ENCODE data around the gene FRRS1.

DNA sequence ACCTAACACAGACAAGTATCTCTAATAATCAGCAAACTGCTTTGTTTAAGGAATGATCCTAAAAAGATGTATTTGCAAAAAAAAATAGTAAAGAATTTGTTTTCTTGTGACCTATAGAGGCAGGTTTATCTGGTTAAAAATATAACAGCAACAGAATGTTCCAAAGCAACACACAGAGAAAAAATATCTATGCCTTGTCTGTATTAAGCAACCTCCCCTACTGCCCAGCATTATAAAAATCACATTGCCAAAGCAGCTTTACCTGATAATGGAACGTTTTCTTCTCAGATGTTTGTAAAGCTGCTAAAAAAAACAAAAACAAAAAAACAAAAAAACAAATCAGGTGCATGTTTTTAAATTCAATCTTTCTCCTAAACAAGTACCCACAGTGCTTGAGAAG is 95.9 kb downstream of the FRRS1 start:
- TF ChIP-seq, protein P1, sequence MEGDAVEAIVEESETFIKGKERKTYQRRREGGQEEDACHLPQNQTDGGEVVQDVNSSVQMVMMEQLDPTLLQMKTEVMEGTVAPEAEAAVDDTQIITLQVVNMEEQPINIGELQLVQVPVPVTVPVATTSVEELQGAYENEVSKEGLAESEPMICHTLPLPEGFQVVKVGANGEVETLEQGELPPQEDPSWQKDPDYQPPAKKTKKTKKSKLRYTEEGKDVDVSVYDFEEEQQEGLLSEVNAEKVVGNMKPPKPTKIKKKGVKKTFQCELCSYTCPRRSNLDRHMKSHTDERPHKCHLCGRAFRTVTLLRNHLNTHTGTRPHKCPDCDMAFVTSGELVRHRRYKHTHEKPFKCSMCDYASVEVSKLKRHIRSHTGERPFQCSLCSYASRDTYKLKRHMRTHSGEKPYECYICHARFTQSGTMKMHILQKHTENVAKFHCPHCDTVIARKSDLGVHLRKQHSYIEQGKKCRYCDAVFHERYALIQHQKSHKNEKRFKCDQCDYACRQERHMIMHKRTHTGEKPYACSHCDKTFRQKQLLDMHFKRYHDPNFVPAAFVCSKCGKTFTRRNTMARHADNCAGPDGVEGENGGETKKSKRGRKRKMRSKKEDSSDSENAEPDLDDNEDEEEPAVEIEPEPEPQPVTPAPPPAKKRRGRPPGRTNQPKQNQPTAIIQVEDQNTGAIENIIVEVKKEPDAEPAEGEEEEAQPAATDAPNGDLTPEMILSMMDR (IDR thresholded peaks at IDR 0.05 in 4 of 5, conservative IDR thresholded peaks at IDR 0.05 in 1 of 5): no peak
- no peak for TF ChIP-seq POLR2A (IDR thresholded peaks at IDR 0.05)
